HG02852 (cell line): Measurements from ENCODE around the gene IRAK1.
"Not testable (repeated sequence)": the region's sequence is repeated elsewhere in the genome, so short reads cannot be mapped to it uniquely, and the experiment has no call there.

Source experiments
- ATAC-seq: cut with Tn5 transposase; IDR thresholded peaks from one replicate; pipeline ENCODE4 v1.9.1; 2021; ENCODE audit warnings: mild to moderate bottlenecking, moderate library complexity; ENCODE audit not compliant: unreplicated experiment

Gene IRAK1

DNA sequence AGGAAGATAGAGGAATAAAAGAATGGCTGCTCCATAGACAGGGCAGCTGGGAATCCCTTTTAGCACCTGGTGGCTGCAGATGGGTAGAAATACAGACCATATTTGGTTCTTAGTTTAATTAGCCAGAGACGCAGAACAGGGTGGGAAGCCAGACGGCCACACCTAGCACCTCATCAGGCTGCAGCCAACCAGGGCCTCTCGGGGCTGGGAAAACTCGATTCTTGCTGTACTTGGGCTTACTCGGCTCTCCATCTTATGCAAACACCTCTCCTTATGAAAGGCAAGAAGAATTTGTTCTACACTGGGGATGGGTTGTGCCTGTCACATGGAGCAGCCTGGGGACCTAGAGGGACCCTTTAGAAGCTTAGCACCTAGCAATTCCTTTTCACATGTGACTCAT lies 19.7 kb downstream of the IRAK1 start:
- ATAC-seq: no peak

DNA sequence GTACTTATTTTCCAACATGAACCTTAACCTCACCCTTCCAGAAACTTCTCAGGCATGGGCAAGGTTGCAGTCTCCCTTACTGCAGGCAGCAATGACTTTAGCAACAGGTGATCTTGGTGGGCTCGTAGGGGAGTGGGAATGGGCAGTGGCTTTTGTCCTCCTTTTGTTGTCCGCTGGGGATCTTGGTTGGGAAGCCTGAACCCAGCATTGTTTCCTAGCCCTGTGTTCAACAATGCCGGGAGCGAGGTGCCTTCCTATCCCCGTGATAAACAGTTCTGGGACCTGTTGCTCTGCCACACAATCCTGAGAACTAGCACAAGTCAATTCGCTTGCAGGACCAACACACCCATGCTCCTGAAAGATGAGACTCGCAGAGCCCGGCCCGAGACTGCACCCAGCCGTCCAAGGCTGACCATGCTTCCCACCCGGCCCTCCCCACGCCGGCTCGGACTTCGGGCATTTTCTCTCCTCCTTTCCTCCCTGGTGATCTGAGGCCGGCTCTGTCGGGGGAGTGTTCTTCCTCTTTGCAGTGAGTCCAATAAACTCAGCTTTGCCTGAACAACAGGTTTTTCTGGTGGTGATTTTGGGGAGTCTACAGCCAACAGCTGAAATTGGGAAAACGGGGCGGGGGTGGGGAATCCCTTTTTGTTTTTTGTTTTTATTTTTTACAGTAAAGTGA lies 20.2 kb downstream of the IRAK1 start:
- no peak for ATAC-seq

DNA sequence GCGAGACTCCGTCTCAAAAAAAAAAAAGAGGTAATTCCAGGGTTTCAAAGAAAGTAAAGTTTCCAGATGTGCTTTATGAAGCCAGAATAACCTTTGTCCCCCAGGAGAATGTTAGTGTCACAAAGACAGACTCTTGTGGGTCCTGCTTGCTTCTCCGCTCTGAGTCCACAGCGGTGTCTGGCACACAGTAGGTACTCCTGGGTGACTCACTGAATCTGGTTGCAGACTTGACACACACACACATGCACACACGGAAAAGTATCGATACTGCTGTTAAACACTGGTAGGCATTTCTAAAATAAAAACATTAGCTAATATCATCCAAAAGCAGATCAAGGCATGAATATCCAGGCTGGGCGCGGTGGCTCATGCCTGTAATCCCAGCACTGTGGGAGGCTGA lies 24.2 kb downstream of the IRAK1 start:
- ATAC-seq: no peak

DNA sequence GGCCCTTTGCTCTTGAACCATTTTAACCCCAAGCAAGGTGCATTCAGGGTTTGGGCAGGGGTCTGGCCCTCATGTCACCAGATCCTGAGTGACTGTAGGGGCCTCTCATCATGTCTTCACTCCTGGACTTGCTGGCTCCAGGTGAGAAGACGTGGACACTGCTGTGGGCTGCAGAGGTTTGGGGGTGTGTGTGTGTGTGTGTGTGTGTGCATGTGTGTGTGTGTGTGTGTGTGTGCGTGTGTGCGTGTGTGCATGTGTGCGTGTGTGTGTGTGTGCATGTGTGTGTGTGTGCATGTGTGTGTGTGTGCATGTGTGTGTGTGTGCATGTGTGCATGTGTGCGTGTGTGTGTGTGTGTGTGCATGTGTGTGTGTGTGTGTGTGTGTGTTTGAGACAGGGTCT lies 25.3 kb downstream of the IRAK1 start:
- not testable (repeated sequence) for ATAC-seq

DNA sequence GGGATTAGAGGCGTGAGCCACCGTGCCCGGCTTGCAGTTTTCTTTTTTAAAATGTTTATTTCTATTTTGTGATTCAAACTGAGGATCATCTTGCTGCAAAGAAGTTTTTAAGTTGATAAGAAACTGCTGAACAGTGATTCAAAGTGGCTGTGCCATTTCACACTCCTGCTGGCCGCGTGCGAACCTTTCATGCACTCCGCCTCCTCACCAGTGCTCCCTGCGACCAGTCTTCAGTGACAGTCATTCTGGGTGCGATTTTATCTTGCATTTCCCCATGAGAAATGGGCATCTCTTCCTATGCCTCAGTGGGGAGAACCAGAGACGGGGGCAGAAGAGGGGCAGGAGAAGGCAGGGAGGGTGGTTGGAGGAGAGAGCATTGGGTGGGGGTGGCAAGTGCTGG lies 25.7 kb downstream of the IRAK1 start:
- no peak for ATAC-seq

DNA sequence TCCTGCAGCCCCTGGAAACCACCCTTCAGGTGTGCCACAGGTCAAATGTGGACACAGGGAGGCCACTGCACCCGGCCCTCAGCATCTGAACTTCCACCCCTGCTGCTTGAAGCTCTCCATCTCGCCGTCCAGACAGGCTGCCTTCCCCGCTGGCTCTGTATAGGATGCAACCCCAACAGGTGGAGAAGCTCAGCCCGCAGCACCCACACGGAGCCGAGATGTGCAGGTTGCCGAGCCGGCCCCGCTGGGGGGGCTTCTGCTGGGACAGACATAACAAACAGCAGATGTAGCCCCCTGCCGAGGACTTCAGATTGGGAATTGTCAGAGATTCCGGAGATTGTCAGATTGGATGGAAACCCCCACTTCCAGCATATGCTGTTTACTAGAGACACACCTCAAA lies 26.6 kb downstream of the IRAK1 start:
- no peak for ATAC-seq

DNA sequence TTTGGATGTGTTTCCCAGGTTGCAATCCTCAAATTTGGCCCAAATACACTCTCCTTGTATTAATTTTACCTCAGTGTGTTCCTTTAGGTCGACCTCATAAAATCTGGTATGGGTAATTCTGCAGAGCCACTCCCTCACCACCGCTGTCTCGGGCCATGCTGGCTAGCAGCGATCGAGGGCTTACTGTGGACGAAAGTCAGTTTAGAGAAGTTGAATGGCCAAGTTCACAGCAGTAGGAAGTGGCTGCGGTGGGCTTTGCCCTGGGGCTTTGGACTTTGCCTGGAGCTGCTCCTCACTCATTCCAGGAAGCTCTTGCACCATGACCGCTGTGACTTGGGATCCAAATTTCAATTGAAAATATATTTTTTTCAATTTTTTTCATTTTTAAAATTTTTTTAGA lies 27.5 kb downstream of the IRAK1 start:
- no peak for ATAC-seq

DNA sequence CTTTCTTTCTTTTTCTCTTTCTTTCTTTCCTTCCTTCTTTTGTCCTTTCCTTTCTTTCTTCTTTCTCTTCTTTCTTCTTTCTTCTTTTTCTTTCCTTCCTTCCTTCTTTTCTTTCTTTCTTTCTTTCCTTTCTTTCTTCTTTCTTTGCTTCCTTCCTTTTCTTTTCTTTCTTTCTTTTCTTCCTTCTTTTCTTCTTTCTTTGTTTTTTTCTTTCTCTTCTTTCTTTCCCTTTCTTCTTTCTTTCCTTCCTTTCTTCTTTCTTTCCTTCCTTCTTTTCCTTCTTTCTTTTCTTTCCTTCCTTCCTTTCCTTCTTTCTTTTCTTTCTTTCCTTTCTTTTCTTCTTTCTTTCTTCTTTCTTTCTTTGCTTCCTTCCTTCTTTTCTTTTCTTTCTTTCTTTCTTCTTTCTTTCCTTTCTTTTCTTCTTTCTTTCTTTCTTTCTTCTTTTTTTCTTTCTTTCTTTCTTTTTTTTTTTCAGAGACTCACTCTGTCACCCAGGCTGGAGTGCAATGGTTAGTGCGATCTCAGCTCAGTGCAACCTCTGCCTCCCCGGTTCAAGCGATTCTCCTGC lies 28.6 kb downstream of the IRAK1 start:
- ATAC-seq: no peak

DNA sequence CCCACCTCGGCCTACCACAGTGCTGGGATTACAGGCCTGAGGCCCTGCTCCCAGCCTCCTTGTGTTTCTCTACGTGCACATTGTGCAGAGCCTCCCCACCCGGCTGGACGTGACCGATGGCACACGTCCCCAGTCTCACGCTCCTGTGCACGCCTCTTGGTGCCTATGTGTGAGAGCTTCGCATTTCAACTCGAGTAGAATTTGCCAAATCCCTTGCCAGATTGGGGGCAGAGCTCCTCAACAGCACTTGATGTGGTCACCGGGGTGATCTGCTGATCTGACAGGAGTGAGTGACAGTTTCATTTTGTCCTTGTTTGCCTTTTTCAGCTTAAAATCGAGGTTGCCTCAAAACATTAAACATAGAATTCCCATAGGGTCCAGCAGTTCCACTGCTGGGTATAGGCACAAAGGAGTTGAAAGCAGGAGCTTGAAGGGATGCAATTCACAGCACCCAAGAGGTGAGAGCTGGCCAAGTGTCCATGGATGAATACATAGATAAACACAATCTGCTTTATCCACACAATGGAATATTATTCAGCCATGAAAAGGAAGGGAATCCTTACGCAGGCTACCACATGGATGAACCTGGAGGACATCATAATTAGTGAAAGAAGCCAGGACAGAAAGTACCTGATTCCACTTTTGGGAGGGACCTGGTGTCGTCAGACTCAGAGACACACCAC lies 29.6 kb downstream of the IRAK1 start:
- no peak for ATAC-seq

DNA sequence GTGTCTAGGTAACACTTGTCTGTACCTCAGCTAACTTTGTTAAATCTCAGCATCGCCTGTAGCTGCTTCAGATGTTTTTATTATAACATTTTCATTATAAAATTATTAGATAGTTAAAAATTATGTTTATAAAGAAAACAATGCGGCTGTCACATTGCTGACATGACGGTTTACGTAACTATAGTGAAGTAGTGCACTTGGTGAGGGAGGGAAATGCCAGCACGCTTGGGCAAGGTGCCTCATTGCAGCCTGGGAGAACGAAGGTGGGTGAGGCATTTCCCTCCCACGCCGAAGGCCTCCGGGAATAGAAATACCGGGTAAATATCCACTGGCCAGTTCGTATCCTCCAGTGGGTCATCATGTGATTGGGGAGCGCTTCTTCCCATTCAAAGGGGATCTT lies 31.2 kb downstream of the IRAK1 start:
- ATAC-seq: no peak

DNA sequence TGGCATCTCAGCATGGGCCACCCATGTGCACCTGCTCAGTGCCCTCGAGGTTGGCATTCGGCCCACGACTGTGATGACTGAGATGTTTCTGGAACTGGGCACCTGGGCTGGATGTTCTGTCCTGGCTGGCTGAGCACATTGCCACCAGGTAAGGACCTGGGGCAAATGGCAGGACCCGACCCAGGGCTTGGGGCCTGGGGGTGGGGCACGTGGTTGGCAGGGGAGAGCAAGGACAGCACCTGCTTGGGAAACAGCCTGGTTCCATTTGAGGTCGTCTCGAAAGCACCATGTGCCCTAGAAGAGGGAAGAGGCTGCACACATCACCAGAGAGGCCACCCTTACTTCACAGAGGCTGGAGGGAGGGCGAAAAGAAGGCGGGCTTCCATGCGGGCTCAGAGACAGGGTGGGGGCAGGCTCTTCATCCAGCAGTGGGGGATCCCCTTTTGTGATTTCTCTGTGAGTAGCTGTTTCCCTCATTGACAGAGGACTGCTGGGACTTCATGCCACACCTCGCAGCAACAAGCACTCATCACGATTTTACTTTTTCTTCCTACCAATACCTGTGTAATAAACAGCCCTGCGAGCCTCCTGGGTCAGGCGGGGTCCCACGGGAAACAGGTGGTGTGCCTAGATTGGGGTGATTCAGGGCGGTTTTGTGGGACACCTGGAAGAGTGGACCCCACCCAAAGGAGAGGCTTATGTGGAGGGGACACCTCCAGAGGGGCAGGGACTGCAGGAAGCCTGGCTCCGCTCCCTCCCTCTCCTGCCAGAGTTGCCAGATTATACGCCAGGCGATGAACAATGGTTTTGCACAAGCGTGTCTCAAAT lies 35.1 kb downstream of the IRAK1 start:
- no peak for ATAC-seq

DNA sequence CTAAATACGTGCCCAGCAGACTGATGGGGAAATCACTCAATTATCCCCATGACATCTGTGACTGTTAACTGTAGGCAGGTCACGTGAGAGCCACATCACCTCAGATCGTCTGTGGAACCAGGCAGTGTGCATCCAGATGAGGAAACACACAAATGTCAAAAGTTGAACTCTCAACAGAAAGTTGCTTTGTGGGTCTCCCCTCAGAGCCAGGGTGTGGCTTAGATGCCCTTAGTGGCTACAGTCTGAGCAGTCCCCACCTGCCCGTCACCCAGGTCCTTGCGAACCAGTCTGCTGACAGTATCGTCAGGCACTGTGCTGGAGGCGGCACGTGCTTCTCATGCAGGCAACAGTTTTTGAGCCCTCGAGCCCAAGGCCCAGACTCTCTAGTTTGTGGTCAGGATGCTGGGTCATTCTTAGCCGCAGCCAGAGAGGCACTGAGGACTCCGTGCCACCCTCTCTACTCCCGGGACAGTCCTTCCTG lies 36.3 kb downstream of the IRAK1 start:
- ATAC-seq: no peak

DNA sequence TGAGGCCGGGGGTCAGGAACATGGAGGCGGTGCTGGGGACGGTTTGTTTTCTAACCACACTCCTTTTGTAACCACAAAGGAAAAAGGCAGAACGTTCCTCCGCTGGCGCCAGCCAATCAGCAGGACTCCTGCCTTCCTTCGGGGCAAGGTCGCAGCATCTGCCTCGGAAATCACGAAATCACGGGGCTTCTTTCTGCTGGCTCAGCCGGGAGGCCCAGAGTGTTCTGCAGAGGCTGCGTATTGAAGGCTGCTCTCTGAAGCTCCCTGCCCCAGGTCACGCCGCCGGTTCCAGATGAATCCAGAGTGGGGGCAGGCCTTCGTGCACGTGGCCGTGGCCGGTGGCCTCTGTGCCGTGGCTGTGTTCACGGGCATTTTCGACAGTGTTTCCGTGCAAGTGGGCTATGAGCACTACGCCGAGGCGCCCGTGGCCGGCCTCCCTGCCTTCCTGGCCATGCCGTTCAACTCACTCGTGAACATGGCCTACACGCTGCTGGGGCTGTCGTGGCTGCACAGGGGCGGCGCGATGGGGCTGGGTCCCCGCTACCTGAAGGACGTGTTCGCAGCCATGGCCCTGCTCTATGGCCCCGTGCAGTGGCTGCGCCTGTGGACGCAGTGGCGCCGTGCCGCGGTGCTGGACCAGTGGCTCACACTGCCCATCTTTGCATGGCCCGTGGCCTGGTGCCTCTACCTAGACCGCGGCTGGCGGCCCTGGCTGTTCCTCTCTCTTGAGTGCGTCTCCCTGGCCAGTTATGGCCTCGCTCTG lies 37.8 kb downstream of the IRAK1 start:
- ATAC-seq: no peak

DNA sequence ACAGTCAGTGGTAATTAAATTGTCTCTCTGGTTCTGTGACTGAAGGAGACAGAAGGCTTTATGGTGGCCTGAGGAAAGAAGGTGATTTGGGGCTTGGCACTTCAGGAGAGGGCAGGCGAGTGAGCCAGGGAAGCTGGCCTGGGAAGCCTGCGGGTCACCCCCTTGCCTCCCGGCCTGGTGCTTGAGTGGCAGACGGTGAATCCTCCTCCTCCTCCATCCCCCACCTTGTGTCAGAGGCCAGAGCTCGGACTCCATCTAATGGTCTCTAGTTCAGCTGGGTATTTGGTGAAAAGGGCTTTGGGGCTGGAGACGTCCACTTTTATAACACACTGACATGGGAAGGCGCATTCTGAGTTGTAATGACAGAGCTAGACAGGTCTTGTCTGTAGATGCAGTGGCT lies 38.5 kb downstream of the IRAK1 start:
- ATAC-seq: no peak

DNA sequence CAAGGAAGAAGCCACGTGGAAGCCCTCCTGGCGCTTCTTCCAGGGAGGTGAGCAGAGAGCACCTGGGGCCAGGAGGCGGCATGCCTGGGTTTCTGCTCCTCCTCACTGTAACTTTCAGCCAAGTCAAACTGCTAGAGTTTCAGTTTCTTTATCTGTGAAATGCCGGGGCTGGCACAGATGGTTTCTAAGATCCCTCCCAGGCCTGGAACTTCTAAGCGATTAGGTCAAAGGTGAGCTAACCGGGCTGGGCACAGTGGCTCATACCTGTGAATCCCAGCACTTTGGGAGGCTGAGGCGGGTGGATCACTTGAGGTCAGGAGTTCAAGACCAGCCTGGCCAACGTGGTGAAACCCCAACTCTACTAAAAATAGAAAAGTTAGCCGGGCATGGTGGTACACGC lies 39.3 kb downstream of the IRAK1 start:
- ATAC-seq: not testable (repeated sequence)

DNA sequence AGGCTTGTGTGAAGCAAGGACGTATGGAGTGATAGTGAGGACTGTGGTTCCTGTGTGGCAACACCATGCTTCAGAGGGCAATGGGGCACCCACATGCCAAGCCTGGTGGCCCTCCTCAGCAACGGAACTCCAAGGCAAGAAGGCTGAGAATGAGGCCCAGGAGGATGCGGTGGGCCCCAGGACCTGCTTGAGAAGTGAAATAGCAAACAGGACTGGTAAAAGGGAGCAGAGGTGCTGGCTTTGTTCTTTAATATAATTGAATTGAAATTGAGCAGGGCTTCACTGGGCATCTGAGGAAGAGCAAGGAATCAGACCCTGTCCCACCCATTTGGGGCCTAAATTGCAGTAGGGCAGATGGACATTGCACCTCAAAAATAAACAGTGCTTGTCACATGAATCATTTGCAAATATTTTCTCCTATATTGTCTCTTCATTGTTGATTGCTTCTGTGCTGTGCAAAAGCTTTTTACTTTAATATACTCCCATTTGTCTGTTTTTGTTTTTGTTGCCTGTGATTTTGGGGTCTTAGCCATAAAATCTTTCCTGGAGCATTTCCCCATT lies 44.9 kb downstream of the IRAK1 start:
- ATAC-seq: no peak

DNA sequence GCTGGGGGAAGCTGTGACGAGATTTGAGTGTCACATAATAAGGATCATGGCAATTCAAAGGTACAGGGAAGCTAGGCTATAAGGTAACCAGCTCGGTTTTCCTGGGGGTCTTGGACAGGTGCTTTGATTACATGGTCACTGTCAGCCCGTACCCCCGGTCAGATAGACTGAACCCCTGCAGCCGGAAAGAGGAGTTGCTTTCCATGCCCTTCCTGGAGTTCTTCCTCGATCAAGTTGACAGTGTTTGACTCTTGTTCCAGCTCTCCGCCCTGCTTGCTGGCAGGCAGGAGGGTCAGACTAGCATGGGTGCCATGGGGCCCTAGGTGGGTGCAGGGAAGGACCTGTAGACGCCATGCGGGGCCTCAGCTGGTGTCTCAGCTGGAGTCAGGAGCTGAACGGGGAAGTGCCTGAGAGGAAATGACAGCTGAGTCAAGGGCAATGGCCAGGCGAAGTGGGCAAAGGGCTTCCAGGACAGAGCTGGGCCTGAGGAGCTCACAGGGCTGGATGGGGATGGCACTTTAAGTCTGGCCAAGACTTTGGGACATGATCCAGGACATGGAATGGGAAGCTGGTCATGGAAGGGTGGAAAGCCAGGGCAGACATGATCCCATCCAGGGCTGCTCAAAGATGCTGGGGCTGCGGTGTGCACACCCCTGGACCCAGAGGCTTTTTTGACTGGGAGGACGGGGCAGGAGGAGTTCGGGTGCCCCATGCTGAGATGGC lies 45.5 kb downstream of the IRAK1 start:
- ATAC-seq: no peak

DNA sequence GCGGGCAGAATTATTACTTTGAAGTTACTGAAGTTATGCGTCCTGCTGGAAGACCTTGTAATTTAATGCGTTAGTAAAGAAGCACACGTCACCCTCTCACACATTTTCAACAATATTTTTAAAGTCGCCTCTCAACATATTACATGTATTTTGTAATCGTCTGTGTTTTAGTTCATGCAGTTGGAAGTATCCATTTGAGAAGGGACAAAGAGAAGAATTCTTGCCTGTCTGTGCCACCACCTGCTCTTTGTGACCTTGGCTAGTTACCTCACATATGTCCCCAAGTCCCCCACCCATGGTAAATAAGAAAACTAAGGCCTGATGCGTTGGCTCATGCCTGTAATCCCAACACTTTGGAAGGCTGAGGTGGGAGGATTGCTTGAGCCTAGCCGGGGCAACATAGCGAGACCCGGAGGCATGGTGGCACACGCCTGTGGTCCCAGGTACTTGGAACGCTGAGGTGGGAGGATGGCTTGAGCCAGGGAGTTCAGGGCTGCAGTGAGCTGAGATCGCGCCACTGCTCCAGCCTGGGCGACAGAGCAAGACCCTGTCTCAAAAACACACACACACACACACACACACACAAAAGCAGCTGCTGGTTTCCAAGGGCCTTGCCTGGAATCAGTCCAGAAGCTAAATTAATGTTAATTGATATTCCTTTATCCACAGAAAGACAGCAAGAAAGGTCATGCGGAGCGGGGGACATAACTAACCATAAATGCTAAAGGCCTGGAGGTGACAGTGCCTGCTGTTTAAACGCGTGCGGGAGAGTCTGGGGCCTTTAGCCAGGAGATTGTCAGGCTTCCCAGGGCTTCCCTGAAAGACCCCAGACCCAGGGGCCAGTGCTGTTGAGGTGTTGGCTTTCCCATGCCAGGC lies 46.3 kb downstream of the IRAK1 start:
- no peak for ATAC-seq
